GM21528 (cell line): ENCODE measurements around the gene CHURC1.

Experiments
- ATAC-seq: cut with Tn5 transposase; IDR thresholded peaks from one replicate; pipeline ENCODE4 v1.9.1; 2021; ENCODE audit warnings: mild to moderate bottlenecking, moderate library complexity; ENCODE audit not compliant: unreplicated experiment, low FRiP score

CHURC1 gene

GRCh38 chr14:64979336-64980074 lies 65.2 kb downstream of the CHURC1 start:
- ATAC-seq = no peak

GRCh38 chr14:64983439-64984310 lies 69.4 kb downstream of the CHURC1 start:
- ATAC-seq = no peak
